ENCODE results near the gene NT5C1B. TPM values are rescaled to one million over a fixed set of nuclear protein-coding genes. Genes with fewer than 3 reads are reported as not detected.
"Not testable (repeated sequence)": the region's sequence is repeated elsewhere in the genome, so short reads cannot be mapped to it uniquely, and the experiment has no call there.

The NT5C1B gene
- total RNA-seq, result not detected

DNA sequence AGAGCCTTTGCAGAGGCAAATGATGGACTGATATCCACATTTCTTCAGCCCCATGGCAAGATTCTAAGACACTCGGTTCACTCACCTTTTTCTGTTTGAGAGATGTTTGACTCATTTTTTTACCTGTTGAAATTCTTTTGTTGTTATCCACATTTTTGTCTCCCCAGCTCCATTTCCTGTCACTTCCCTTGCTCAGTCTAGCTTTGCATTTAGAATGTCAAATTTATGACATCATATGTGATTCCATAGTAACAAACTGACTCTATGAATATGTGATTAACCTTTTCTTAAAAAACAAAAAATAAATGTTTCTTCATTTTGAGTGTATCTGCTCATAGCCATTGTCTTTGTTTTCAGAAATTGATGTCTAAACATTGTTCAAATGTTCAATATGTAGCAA, at the start of gene NT5C1B:
Gene NT5C1B (minus strand): TSS at position 216 of the 400 bp plus-strand sequence. CDS start 101 bp downstream, at position 115.
- H3K36me3 Mint-ChIP-seq (ENCODE audit: low read depth), result peaks cover 4% of the 10 kb centered on the region
- no peaks in the 10 kb centered on the region for H3K27me3 Mint-ChIP-seq (ENCODE audit: low read depth)
- ATAC-seq (no peak), DNase-seq (no peak)
- no peak within 1 kb of the TSS for H3K27ac Mint-ChIP-seq
- POLR2A ChIA-PET, result no interaction called here
- peaks cover 3% of the 10 kb centered on the region for H3K4me1 Mint-ChIP-seq (ENCODE audit: low read depth)
- CTCF ChIA-PET, result no interaction called here
- peaks cover 4% of the 10 kb centered on the region for H3K9me3 Mint-ChIP-seq (ENCODE audit: insufficient read depth)
- H3K4me3 Mint-ChIP-seq, result no peak within 1 kb of the TSS

DNA sequence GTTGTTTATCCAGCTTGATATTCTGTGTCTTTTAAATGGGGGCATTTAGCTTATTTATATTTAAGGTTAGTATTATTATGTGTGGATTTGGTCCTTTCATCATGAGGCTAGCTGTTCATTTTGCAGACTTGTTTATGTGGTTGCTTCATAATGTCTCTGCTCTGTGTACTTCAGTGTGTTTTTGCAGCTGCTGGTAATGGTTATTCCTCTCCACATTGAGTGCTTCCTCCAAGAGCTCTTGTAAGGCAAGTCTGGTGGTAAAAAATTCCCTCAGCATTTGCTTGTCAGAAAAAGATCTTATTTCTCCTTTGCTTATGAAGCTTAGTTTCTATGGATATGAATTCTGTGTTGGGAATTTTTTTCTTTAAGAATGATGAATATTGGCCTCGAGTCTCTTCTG, 47.8 kb upstream of the NT5C1B start:
- POLR2A ChIA-PET, result no interaction called here
- no peaks in the 10 kb centered on the region for H3K27me3 Mint-ChIP-seq (ENCODE audit: low read depth)
- no peak overlapping the region for H3K4me3 Mint-ChIP-seq
- H3K36me3 Mint-ChIP-seq (ENCODE audit: low read depth), result no peaks in the 10 kb centered on the region
- no peaks in the 10 kb centered on the region for H3K4me1 Mint-ChIP-seq (ENCODE audit: low read depth)
- peaks cover 23% of the 10 kb centered on the region for H3K9me3 Mint-ChIP-seq (ENCODE audit: insufficient read depth)
- CTCF ChIA-PET, result no interaction called here
- H3K27ac Mint-ChIP-seq, result no peak overlapping the region
- DNase-seq (no peak), ATAC-seq (no peak)

DNA sequence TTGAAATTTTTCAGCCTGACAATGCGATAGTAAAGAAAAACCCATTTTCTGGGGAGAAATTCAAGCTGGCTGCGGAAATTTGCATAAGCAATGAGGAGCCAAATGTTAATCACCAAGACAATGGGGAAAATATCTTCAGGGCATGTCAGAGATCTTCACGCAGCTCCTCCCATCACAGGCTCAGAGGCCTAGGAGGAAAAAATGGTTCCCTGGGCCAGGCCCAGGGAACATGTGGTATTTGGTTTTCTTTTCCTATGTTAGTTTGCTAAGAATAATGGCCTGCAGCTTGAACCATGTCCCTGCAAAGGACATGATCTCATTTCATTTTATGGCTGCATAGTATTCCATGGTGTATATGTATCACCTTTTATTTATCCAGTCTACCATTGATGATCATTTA, 43.3 kb upstream of the NT5C1B start:
- H3K27ac Mint-ChIP-seq, ATAC-seq, CTCF ChIA-PET: not testable (repeated sequence)

DNA sequence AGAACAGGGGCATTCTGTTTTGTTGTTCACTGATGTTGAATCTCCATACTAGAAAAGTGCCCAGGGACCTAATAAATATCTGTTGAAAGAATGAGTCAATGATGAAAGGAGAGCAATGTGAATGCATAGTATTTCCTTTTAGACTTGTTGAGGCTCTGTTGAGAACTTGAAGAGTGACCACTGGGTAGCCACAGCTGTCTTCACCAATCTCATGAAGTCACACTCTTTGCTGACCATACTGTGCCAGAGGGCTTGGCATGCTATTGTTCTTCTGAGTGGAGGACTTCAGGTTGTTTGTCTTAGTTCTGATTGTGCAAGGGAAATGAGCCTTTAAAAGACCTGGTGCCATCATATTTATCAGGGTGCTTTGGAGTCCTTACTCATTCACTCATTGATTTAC, 41.6 kb upstream of the NT5C1B start:
- H3K27me3 Mint-ChIP-seq (ENCODE audit: low read depth), result no peaks in the 10 kb centered on the region
- H3K4me3 Mint-ChIP-seq, result no peak overlapping the region
- CTCF ChIA-PET, result no interaction called here
- no peaks in the 10 kb centered on the region for H3K4me1 Mint-ChIP-seq (ENCODE audit: low read depth)
- H3K36me3 Mint-ChIP-seq (ENCODE audit: low read depth), result no peaks in the 10 kb centered on the region
- H3K9me3 Mint-ChIP-seq (ENCODE audit: insufficient read depth), result peaks cover 6% of the 10 kb centered on the region
- DNase-seq, result no peak
- POLR2A ChIA-PET, result no interaction called here
- H3K27ac Mint-ChIP-seq, result no peak overlapping the region
- ATAC-seq, result no peak

More for the DNA sequence above, 43.3 kb upstream of the NT5C1B start:
- POLR2A ChIA-PET; H3K4me3 Mint-ChIP-seq; DNase-seq; H3K27me3 Mint-ChIP-seq (ENCODE audit: low read depth); H3K36me3 Mint-ChIP-seq (ENCODE audit: low read depth); H3K4me1 Mint-ChIP-seq (ENCODE audit: low read depth): not testable (repeated sequence)
- H3K9me3 Mint-ChIP-seq (ENCODE audit: insufficient read depth), result peaks cover 22% of the 10 kb centered on the region

DNA sequence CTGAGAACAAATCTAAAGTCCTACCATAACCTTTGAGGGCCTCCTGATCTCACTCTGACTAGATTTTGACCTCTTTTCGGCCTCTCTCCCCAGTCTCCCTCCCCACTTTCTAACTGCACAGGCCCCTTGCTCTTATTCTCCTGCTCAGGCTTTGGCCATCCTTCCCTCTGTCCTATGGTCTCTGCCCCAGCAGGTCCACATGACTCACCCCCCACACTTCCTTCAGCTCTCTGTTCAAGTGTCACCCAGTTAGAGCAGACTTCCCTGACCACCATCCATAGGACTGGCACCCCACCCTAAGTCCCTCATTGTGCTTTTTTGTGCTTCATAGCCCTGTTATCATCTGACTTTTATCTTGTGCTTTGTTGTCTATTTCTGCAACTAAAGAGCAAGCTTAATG, 41.2 kb upstream of the NT5C1B start:
- DNase-seq (no peak), ATAC-seq (no peak)
- Mint-ChIP-seq H3K27ac (no peak overlapping the region), H3K27me3 (ENCODE audit: low read depth) (no peaks in the 10 kb centered on the region), H3K4me3 (no peak overlapping the region), H3K9me3 (ENCODE audit: insufficient read depth) (peaks cover 6% of the 10 kb centered on the region), H3K36me3 (ENCODE audit: low read depth) (no peaks in the 10 kb centered on the region), H3K4me1 (ENCODE audit: low read depth) (no peaks in the 10 kb centered on the region)
- ChIA-PET POLR2A (no interaction called here), CTCF (no interaction called here)

DNA sequence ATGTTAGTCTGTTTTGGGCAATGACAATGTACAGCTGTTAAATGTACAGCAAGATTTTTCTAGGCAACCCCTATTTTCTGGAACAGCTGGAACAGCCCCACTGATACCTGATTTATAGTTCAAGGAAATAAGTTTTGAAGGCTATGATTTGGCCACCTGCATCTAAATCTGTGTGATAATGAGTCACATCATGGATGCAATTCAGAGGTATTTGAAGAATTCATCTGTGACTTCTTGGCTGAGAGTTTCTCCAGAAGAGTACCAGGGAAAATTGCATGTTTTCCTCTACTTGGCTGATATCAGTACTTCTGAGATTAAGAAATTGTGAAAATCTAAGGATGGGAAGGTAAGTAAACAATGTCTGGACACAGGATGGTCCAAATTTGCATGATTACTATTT, 40.7 kb upstream of the NT5C1B start:
- H3K36me3 Mint-ChIP-seq (ENCODE audit: low read depth), result no peaks in the 10 kb centered on the region
- no peak for DNase-seq
- H3K4me3 Mint-ChIP-seq, result no peak overlapping the region
- ChIA-PET CTCF (interaction anchor here (0.7 kb wide), 1 partner anchor 909 kb away, joined by 3 read pairs; no protein-coding TSS in a partner anchor), POLR2A (no interaction called here)
- no peak overlapping the region for H3K27ac Mint-ChIP-seq
- peaks cover 6% of the 10 kb centered on the region for H3K9me3 Mint-ChIP-seq (ENCODE audit: insufficient read depth)
- ATAC-seq, result no peak
- H3K27me3 Mint-ChIP-seq (ENCODE audit: low read depth), result no peaks in the 10 kb centered on the region
- no peaks in the 10 kb centered on the region for H3K4me1 Mint-ChIP-seq (ENCODE audit: low read depth)

DNA sequence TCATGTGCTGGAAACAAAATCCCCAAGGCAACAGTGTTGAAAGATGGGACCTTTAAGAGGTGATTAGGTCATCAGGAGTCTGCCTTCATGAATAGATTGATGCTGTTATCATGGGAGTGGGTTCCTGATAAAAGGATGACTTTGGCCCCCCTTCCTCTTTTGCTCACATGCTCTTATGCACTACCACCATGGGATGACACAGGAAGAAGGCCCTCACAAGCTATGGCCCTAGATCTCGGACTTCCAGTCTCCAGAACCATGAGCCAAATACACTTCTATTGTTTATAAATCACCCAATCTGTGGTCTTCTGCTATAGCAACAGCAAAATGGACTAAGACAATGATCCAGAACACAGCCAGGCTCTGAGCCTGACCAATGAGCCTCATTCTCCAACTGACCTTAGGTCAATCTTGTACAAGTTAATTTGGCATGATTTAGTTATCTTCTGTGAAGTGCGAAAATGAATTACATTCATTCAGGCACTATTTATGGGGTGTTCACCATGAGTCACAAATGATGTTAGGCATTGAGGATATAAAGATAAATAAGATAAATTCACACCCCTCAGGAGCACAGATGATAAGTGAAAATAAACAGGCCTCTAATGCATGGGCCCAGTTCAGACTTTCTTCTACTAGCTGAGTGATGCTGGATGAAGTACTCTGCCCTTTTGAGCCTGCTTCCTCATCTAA, 37.7 kb upstream of the NT5C1B start:
- ATAC-seq, result no peak
- Mint-ChIP-seq H3K27ac (no peak overlapping the region), H3K27me3 (ENCODE audit: low read depth) (no peaks in the 10 kb centered on the region), H3K4me3 (no peak overlapping the region), H3K36me3 (ENCODE audit: low read depth) (no peaks in the 10 kb centered on the region), H3K4me1 (ENCODE audit: low read depth) (no peaks in the 10 kb centered on the region), H3K9me3 (ENCODE audit: insufficient read depth) (peaks cover 1% of the 10 kb centered on the region)
- ChIA-PET CTCF (no interaction called here), POLR2A (no interaction called here)
- DNase-seq, result no peak

DNA sequence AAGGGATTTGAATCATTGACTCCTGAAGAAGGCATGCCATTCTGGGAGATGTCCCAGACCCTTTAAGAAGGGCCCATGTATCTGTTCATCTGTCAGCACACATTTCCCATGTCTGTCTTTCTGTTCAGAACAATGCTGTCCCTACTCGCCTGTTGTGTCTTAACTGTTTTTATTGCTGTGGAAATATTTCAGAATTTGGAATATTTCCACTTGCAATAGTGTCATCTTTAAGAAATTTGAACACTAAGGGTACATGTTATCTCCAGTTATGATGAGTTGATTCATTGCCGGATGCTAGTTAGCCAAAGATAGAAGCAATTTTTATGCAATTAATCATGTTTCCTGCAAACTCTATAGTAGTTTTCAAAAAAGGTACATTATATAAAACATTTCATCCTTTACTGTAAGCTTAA, 36.9 kb upstream of the NT5C1B start:
- no peak overlapping the region for H3K27ac Mint-ChIP-seq
- ChIA-PET CTCF (no interaction called here), POLR2A (no interaction called here)
- ATAC-seq, result no peak
- no peak for DNase-seq
- H3K27me3 Mint-ChIP-seq (ENCODE audit: low read depth), result no peaks in the 10 kb centered on the region
- H3K9me3 Mint-ChIP-seq (ENCODE audit: insufficient read depth), result no peaks in the 10 kb centered on the region
- H3K36me3 Mint-ChIP-seq (ENCODE audit: low read depth), result no peaks in the 10 kb centered on the region
- no peaks in the 10 kb centered on the region for H3K4me1 Mint-ChIP-seq (ENCODE audit: low read depth)
- H3K4me3 Mint-ChIP-seq, result no peak overlapping the region

DNA sequence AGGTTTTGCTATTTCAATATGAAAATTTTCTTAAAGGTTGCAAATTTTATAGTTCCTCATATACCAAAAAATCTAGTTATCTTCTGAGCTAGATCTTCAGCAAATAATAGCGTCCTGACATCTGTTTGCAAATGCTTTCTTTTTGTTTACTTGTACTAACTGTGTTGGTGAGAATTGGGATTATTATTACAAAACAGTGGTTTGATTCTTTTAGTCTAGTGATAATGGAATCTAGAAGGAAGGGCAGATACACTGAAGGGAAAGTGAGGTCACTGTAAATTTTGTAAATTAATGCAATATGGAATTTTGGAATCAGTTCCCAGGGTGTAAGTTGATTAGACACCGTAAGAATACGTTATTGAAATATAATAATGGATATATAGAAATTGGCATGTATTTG, 36.2 kb upstream of the NT5C1B start:
- H3K4me3 Mint-ChIP-seq, result no peak overlapping the region
- POLR2A ChIA-PET, result no interaction called here
- H3K27ac Mint-ChIP-seq, result no peak overlapping the region
- no peaks in the 10 kb centered on the region for H3K4me1 Mint-ChIP-seq (ENCODE audit: low read depth)
- ATAC-seq (no peak), DNase-seq (no peak)
- no peaks in the 10 kb centered on the region for H3K27me3 Mint-ChIP-seq (ENCODE audit: low read depth)
- no peaks in the 10 kb centered on the region for H3K36me3 Mint-ChIP-seq (ENCODE audit: low read depth)
- no peaks in the 10 kb centered on the region for H3K9me3 Mint-ChIP-seq (ENCODE audit: insufficient read depth)
- CTCF ChIA-PET, result no interaction called here

DNA sequence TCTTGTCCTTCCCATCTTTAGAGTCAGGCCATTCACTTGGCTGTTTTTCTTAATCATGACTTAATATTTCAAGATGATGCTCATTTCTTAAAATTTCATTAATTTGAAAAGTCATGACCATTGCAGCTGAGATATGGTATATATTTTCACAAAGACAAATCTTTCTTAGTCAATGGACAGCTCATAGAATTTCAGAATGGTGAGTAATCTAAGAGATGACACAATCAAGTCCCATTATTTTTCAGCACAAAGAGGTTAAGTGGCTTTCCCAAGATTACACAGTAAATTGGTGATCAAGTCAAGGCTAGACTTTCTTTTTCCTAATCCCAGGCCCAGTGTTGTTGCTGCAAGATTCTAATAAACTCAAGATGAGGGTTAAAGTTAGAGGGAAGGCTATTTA, 34.4 kb upstream of the NT5C1B start:
- ATAC-seq, result no peak
- CTCF ChIA-PET, result no interaction called here
- H3K9me3 Mint-ChIP-seq (ENCODE audit: insufficient read depth), result no peaks in the 10 kb centered on the region

DNA sequence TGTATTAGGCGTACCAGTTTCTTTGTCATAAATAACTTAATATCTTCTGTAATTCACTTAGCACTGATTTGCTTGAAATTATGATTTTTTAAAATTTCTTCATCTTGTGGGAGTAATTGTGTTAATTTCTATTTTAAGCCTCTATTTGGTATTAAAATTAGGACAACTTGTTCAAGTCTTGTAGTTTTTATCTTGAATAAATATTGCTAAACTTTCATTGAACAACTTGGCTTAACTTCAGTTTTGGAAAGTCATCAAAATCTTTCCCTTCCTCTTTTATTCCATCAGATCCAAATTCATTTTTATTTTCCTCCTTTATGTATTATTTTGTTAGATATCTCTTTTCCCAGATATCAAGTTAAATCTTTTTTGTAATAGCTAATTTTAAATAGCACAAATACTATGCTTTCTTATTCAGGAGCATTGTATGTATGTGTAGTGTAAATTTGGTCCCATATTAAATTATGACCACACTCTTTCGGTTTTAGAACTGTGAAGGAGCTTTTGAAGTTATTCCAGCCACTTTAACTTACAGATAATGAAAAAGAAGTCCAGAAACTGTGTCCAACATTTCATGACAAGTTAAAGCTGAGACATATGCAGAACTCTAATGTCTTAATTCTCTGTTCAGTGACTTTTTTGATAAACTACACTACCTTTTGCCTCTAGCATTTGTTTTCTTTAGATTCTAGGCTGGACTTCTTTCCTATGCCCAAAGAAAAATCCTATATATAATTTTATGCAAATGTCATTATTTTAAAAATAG, 31.7 kb upstream of the NT5C1B start:
- no peaks in the 10 kb centered on the region for H3K27me3 Mint-ChIP-seq (ENCODE audit: low read depth)
- POLR2A ChIA-PET, result no interaction called here
- CTCF ChIA-PET, result no interaction called here
- no peaks in the 10 kb centered on the region for H3K4me1 Mint-ChIP-seq (ENCODE audit: low read depth)
- peaks cover 3% of the 10 kb centered on the region for H3K9me3 Mint-ChIP-seq (ENCODE audit: insufficient read depth)
- H3K4me3 Mint-ChIP-seq, result no peak overlapping the region
- ATAC-seq (no peak), DNase-seq (no peak)
- H3K27ac Mint-ChIP-seq, result no peak overlapping the region
- no peaks in the 10 kb centered on the region for H3K36me3 Mint-ChIP-seq (ENCODE audit: low read depth)

More for the DNA sequence above, 34.4 kb upstream of the NT5C1B start:
- POLR2A ChIA-PET, result no interaction called here
- Mint-ChIP-seq H3K4me1 (ENCODE audit: low read depth) (no peaks in the 10 kb centered on the region), H3K36me3 (ENCODE audit: low read depth) (no peaks in the 10 kb centered on the region), H3K27ac (no peak overlapping the region), H3K4me3 (no peak overlapping the region), H3K27me3 (ENCODE audit: low read depth) (no peaks in the 10 kb centered on the region)
- DNase-seq, result no peak

DNA sequence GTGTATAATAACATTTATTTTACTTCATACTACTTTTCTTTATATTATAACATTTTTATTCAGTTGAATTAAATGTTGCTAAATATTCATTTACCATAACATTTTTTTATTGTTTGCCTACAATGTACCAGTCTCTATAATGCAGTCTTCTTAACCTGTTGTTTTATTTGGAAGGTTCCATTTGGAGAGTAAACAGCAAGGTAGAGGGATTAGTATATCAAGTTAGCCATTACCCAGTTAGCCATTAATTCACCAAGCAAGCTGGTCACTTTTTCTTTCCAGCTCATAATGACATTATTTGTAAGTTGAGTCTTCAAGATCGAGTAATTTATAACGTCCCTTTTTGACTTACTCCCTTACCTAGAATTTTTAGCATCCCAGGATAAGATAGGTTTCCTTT, 29.7 kb upstream of the NT5C1B start:
- H3K27me3 Mint-ChIP-seq (ENCODE audit: low read depth), result no peaks in the 10 kb centered on the region
- no peak for ATAC-seq
- CTCF ChIA-PET, result no interaction called here
- H3K4me1 Mint-ChIP-seq (ENCODE audit: low read depth), result no peaks in the 10 kb centered on the region
- H3K36me3 Mint-ChIP-seq (ENCODE audit: low read depth), result no peaks in the 10 kb centered on the region
- H3K27ac Mint-ChIP-seq, result no peak overlapping the region
- DNase-seq, result no peak
- peaks cover 3% of the 10 kb centered on the region for H3K9me3 Mint-ChIP-seq (ENCODE audit: insufficient read depth)
- POLR2A ChIA-PET, result no interaction called here
- no peak overlapping the region for H3K4me3 Mint-ChIP-seq
